HG03060 (cell line): ENCODE results near the gene LMX1B.

Experiments
- ATAC-seq: cut with Tn5 transposase; IDR thresholded peaks from one replicate; pipeline ENCODE4 v1.9.1; 2021; ENCODE audit warnings: low read depth, moderate number of reproducible peaks; ENCODE audit not compliant: unreplicated experiment

Gene LMX1B

GRCh38 chr9:126630458-126631237 lies 16.9 kb downstream of the LMX1B start:
- no peak for ATAC-seq

- no peak for ATAC-seq
These were observed 17.5 kb downstream of the LMX1B start for GRCh38 chr9:126631254-126631653.

GRCh38 chr9:126633881-126634558 lies 20.3 kb downstream of the LMX1B start:
- ATAC-seq: no peak

- ATAC-seq: no peak
These were observed 21.3 kb downstream of the LMX1B start for GRCh38 chr9:126635061-126635460.

- ATAC-seq: no peak
These were observed 22.1 kb downstream of the LMX1B start for GRCh38 chr9:126635661-126636439.

- no peak for ATAC-seq
These were observed 23.5 kb downstream of the LMX1B start for GRCh38 chr9:126636983-126637798.

- no peak for ATAC-seq
These were observed 24.9 kb downstream of the LMX1B start for GRCh38 chr9:126638571-126639132.

GRCh38 chr9:126639318-126640000 lies 25.7 kb downstream of the LMX1B start:
- no peak for ATAC-seq

- no peak for ATAC-seq
These were observed 27.6 kb downstream of the LMX1B start for GRCh38 chr9:126641118-126641851.

GRCh38 chr9:126642010-126642744 lies 28.4 kb downstream of the LMX1B start:
- no peak for ATAC-seq

GRCh38 chr9:126642839-126643238 lies 29.1 kb downstream of the LMX1B start:
- no peak for ATAC-seq

GRCh38 chr9:126643945-126644527 lies 30.3 kb downstream of the LMX1B start:
- no peak for ATAC-seq

- no peak for ATAC-seq
These were observed 32.4 kb downstream of the LMX1B start for GRCh38 chr9:126646162-126646561.

GRCh38 chr9:126647585-126648411 lies 34.1 kb downstream of the LMX1B start:
- ATAC-seq: no peak

GRCh38 chr9:126649477-126649876 lies 35.7 kb downstream of the LMX1B start:
- no peak for ATAC-seq

- no peak for ATAC-seq
These were observed 36.9 kb downstream of the LMX1B start for GRCh38 chr9:126650404-126651341.
